Measurements from ENCODE around the gene MDK. TPM values are rescaled to one million over a fixed set of nuclear protein-coding genes. Genes with fewer than 3 reads are reported as not detected.

Gene MDK
- total RNA-seq, 1 experiment from 2014 or later: 40.5 TPM

Small RNAs within 50 kb of the gene (small RNA-seq; reads per million reads assigned to genes)
- not detected for gene MIR4688

Other genes starting within 250 kb of the MDK start
- 3.3 and 5.1 TPM in 2 replicates for gene CREB3L1, start 104.0 kb upstream of the MDK start, total RNA-seq (2014; rRNA removed; shearing (Covaris generic))
- gene DGKZ, start 34.2 kb upstream of the MDK start, total RNA-seq (2014; rRNA removed; shearing (Covaris generic)): 107 and 115 TPM in 2 replicates
- gene CHRM4, start 10.1 kb downstream of the MDK start, total RNA-seq (2014; rRNA removed; shearing (Covaris generic)): 0.40 and 0.57 TPM in 2 replicates
- 15.3 and 17.2 TPM in 2 replicates for gene AMBRA1, start 212.4 kb downstream of the MDK start, total RNA-seq (2014; rRNA removed; shearing (Covaris generic))
- gene HARBI1, start 235.6 kb downstream of the MDK start, total RNA-seq (2014; rRNA removed; shearing (Covaris generic)): 4.5 TPM in 2 replicates
- 68.6 and 117 TPM in 2 replicates for gene ATG13, start 235.9 kb downstream of the MDK start, total RNA-seq (2014; rRNA removed; shearing (Covaris generic))